GM21576 (cell line): ENCODE results near the gene RHOBTB1.

Experiments
- ATAC-seq: cut with Tn5 transposase; IDR thresholded peaks from one replicate; pipeline ENCODE4 v1.9.1; 2021; ENCODE audit warnings: mild to moderate bottlenecking, moderate library complexity; ENCODE audit not compliant: unreplicated experiment

The RHOBTB1 gene

DNA sequence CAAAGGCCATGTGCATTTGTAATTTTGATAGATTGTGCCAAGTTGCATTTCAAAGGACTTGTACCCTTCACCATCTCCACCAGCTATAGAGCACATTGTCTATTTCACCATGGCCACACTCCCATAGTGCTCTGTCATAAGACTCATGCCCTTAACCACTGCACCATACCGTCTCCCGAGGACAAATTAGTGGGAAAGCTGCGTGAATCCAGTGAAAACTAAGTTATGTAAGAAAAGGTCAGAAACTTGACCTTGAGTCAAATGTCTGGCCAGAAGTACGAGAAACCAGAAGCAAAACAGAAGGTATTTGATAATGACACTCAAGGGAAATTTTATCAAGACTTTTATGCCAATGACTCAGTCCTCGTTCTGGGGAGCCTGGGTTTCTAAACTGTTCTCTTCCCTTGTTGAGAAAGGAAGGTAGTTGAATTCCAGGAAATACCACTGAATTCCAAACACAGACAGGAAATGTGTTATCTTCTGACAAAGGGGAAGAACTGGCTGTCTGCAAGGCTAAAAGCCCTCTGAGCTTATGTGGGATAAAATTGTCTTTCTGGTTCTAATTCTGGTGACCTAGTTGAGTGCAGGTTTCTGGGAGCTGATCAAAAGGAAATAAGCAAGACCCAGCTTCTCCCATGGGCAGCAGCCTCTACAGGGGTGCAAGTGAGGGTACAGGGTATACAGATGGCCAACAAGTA is 116.0 kb downstream of the RHOBTB1 start:
- no peak for ATAC-seq

DNA sequence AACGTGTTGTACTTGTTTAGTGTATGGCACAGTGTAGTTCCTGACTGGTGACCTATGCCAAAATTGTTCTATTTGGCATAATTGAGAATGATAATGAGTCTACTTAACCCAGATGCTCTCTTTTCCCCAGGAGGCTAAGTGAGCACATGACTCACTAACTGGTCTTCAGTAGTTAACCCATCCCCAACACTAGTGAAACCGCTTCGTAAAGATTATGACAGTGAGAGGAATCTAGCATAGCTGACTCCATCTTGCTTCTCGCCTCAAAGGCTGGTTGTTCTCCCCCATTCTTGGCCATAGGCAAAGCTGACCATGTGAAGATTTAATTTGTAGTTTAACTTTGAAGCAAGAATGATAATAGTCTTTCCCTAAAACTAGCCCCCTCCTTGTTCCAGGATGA is 118.5 kb downstream of the RHOBTB1 start:
- ATAC-seq = no peak

DNA sequence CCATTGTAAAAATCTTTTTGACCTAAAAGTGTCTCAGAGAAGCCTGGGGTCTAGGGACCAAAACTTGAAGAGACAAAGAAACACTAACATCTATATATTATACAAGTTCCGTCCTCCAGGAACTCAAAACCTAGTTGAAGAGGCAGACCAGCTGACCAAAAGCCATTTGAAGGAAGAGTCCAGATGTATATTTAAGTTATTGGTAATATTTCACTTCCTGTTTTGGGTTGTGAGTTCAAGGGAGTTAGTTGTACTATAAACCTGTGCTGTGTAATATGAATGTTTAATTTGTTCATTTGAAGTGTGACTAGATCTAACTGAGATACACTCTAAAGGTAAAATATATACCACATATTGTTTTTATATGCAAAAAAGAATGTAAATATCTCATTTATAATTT is 120.7 kb downstream of the RHOBTB1 start:
- ATAC-seq = no peak

DNA sequence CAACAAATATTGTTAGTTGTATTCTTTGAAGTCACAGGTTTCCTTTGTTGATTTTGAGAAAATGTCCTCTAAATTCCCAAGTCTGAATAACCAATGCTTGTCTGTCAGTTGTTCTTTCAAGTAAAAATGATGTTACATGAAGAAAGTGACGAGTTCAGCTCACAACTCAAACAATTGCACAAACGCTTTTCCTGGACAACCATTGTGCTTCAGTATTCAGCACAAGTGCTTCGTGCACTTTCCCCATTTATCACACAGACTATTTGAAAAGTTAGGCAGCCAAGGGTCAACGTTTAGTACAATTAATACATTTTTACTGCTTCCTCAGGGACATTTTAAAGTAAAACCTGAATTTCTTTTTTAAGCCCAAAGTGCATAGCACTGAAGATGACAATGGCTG is 121.2 kb downstream of the RHOBTB1 start:
- ATAC-seq = no peak

DNA sequence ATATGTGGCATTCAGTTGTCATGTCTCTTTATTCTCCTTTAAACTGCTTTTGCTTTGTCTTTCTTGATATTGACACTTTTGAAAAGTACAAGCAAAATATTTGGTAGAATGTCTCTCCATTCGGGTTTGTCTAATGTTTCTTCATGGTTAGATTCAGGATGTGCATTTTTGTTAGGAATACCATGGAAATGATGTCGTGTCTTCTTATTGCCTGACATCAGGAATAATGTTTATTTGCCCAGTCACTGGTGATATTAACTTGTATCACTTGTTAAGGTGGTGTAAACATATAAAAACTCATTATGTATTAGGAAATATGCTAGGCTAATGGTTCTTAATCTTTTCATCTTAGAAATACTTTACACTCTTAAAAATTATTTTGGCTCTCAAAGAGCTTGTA is 122.3 kb downstream of the RHOBTB1 start:
- ATAC-seq = no peak

DNA sequence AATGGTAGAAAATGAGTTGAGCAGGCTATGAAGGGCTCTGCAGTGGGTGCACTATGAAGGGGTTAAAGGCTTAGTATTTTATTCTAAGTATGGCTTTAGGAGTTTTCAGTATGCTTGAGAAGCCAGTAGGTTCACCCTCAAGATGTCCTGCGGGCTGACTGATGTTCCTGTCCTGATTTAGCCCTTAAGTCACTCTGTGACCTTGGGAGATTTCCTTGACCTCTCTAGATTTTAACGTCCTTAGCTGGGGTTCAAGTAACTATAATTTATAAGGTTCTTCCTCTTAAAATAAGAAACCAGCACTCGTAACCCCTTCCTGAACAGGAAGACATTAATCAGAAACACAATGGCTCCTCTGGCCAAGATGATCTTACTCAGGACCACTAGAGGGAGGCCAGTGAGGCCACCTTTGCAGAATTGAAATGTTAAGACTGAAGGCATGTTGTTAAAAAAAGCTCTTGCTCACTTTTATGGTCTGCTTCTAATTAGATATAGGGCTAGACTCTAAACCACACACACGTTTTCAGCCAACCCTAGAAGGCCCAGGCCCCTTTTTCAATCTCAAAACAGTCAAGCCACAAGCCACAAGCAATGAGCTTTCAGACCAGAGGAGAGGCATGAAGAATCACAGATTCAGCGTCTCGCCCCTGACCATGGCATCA is 123.8 kb downstream of the RHOBTB1 start:
- ATAC-seq = peak; percentile 52
